GM12864 (cell line): ENCODE results near the gene SCNN1A.
"Not testable (repeated sequence)": the region's sequence is repeated elsewhere in the genome, so short reads cannot be mapped to it uniquely, and the experiment has no call there.

Experiments used
- DNase-seq: peaks from one replicate; pipeline ENCODE4 v3.0.0-alpha.2; 2011; ENCODE audit warnings: low read depth
- H3K4me3 ChIP-seq: 2 replicates; pipeline ENCODE4 v1.5.1; 2011; ENCODE audit warnings: mild to moderate bottlenecking, low read depth, low read length, control low read depth
- CTCF ChIP-seq: IDR thresholded peaks from 2 replicates; pipeline ENCODE4 v1.5.1; 2011; ENCODE audit warnings: low read depth, mild to moderate bottlenecking, moderate library complexity, low read length, control low read depth, inconsistent platforms; ENCODE audit errors: missing control alignments

The SCNN1A gene

GRCh38 chr12:6340745-6341416 lies 34.5 kb downstream of the SCNN1A start:
- TF ChIP-seq CTCF = no peak
- no peak for DNase-seq
- H3K4me3 ChIP-seq = peak overlapping the region; percentile 66

- DNase-seq = no peak
- no peak for TF ChIP-seq CTCF
- H3K4me3 ChIP-seq = peak overlapping the region; percentile 66
These were observed 35.2 kb downstream of the SCNN1A start for GRCh38 chr12:6340032-6340638.

- no peak overlapping the region for H3K4me3 ChIP-seq
- no peak for TF ChIP-seq CTCF
- no peak for DNase-seq
These were observed 36.4 kb downstream of the SCNN1A start for GRCh38 chr12:6338955-6339354.

- H3K4me3 ChIP-seq, DNase-seq: not testable (repeated sequence)
These were observed 36.8 kb downstream of the SCNN1A start for GRCh38 chr12:6338536-6338935.

- H3K4me3 ChIP-seq = no peak overlapping the region
- no peak for TF ChIP-seq CTCF
- no peak for DNase-seq
These were observed 37.4 kb downstream of the SCNN1A start for GRCh38 chr12:6337958-6338433.

GRCh38 chr12:6336889-6337853 lies 38.2 kb downstream of the SCNN1A start:
- no peak for DNase-seq

More at GRCh38 chr12:6336889-6337853, 38.2 kb downstream of the SCNN1A start:
- H3K4me3 ChIP-seq = no peak overlapping the region
- no peak for TF ChIP-seq CTCF
